MM.1S (cell line): Measurements from ENCODE around the gene ITGB6.
"Not testable (repeated sequence)": the region's sequence is repeated elsewhere in the genome, so short reads cannot be mapped to it uniquely, and the experiment has no call there.

Experiments
- DNase-seq: peaks from one replicate; pipeline ENCODE4 v3.0.0-alpha.2; 2015
- H2AFZ ChIP-seq: fragments of 300-600 bp; sonication (generic); 2 replicates; pipeline ENCODE4 v1.6.0; 2016; ENCODE audit warnings: antibody characterized with exemption, low read length
- H3F3A ChIP-seq: fragments of 300-600 bp; sonication (generic); 2 replicates; pipeline ENCODE4 v1.6.1; 2016; ENCODE audit warnings: mild to moderate bottlenecking, antibody characterized with exemption, low read length, moderate library complexity, mixed read lengths; ENCODE audit not compliant: insufficient read depth
- H3K27ac ChIP-seq: fragments of 300-600 bp; sonication (generic); 2 replicates; pipeline ENCODE4 v1.5.1; 2016; ENCODE audit warnings: mild to moderate bottlenecking, low read length
- H3K27me3 ChIP-seq: fragments of 300-600 bp; sonication (generic); replicated peaks from 2 replicates; pipeline ENCODE4 v1.6.0; 2016; ENCODE audit warnings: low read length; ENCODE audit not compliant: insufficient read depth
- H3K36me3 ChIP-seq: fragments of 300-600 bp; sonication (generic); replicated peaks from 2 replicates; pipeline ENCODE4 v1.6.1; 2016; ENCODE audit warnings: mild to moderate bottlenecking, low read length, mixed read lengths; ENCODE audit not compliant: insufficient read depth
- H3K4me1 ChIP-seq: fragments of 300-600 bp; sonication (generic); 2 replicates; pipeline ENCODE4 v1.6.1; 2016; ENCODE audit warnings: low read length, mixed read lengths
- H3K4me2 ChIP-seq: fragments of 300-600 bp; sonication (generic); 2 replicates; pipeline ENCODE4 v1.6.0; 2016; ENCODE audit warnings: low read depth, low read length
- H3K4me3 ChIP-seq: fragments of 300-600 bp; sonication (generic); 2 replicates; pipeline ENCODE4 v1.5.1; 2016; ENCODE audit warnings: low read length, mixed read lengths
- H3K79me2 ChIP-seq: fragments of 300-600 bp; sonication (generic); 2 replicates; pipeline ENCODE4 v1.6.1; 2016; ENCODE audit warnings: mixed run types, low read length, mixed read lengths
- H3K9ac ChIP-seq: fragments of 300-600 bp; sonication (generic); 2 replicates; pipeline ENCODE4 v1.6.1; 2016; ENCODE audit warnings: low read length, mixed read lengths
- H3K9me2 ChIP-seq: fragments of 300-600 bp; sonication (generic); replicated peaks from 2 replicates; pipeline ENCODE4 v1.6.1; 2016; ENCODE audit warnings: mild to moderate bottlenecking, low read length, mixed read lengths; ENCODE audit not compliant: insufficient read depth
- H3K9me3 ChIP-seq: fragments of 300-600 bp; sonication (generic); replicated peaks from 2 replicates; pipeline ENCODE4 v1.6.1; 2016; ENCODE audit warnings: mild to moderate bottlenecking, low read length, mixed read lengths; ENCODE audit not compliant: insufficient read depth
- H4K20me1 ChIP-seq: fragments of 300-600 bp; sonication (generic); 2 replicates; pipeline ENCODE4 v1.6.1; 2016; ENCODE audit warnings: mild to moderate bottlenecking, low read length, moderate library complexity, mixed read lengths; ENCODE audit not compliant: insufficient read depth
- EZH2 ChIP-seq: fragments of 300-600 bp; sonication (generic); optimal IDR thresholded peaks from 2 replicates; pipeline ENCODE3; 2017; ENCODE audit warnings: low read depth, mild to moderate bottlenecking, antibody characterized with exemption, low read length, mixed read lengths
- EZH2phosphoT487 ChIP-seq: fragments of 300-600 bp; sonication (generic); IDR thresholded peaks from 2 replicates; pipeline ENCODE4 v1.6.1; 2018; ENCODE audit warnings: antibody characterized with exemption, low read length
- TF ChIP-seq, protein P1 (sequence below): fragments of 300-600 bp; sonication (generic); IDR thresholded peaks from 2 replicates; pipeline ENCODE4 v1.5.1; 2016; ENCODE audit warnings: antibody characterized with exemption, low read length, mixed read lengths

Gene ITGB6

DNA sequence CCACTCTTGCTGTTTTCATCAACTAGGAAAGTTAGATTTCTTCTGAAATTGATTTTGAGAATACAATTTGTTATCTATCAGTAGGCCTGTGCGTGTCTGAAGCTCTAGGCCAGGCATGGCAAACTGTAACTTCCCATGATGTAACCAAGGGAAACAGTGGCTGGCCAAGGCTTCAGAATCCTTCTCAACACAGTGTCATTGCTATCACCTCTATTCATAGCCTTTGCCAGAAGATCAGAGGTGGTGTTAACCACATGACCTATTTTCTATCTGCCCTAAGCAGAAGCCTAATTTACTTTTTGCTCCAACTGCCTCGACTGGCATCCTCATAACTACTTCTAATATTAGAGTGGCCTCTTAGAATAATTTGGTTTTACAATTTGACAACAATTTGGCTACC, 2.5 kb downstream of the ITGB6 start:
- Histone ChIP-seq H4K20me1 (no peaks in the 10 kb centered on the region), H3K9me3 (no peaks in the 10 kb centered on the region), H3F3A (no peaks in the 10 kb centered on the region), H3K4me3 (no peak overlapping the region), H3K79me2 (no peaks in the 10 kb centered on the region), H3K4me2 (no peak overlapping the region), H2AFZ (no peak overlapping the region), H3K27me3 (no peaks in the 10 kb centered on the region), H3K9me2 (no peaks in the 10 kb centered on the region), H3K36me3 (no peaks in the 10 kb centered on the region), H3K4me1 (peaks cover 14% of the 10 kb centered on the region; the same call in 1 of the 2 replicates), H3K27ac (no peak overlapping the region), H3K9ac (no peak overlapping the region)
- no peak for DNase-seq
- TF ChIP-seq, protein P1, sequence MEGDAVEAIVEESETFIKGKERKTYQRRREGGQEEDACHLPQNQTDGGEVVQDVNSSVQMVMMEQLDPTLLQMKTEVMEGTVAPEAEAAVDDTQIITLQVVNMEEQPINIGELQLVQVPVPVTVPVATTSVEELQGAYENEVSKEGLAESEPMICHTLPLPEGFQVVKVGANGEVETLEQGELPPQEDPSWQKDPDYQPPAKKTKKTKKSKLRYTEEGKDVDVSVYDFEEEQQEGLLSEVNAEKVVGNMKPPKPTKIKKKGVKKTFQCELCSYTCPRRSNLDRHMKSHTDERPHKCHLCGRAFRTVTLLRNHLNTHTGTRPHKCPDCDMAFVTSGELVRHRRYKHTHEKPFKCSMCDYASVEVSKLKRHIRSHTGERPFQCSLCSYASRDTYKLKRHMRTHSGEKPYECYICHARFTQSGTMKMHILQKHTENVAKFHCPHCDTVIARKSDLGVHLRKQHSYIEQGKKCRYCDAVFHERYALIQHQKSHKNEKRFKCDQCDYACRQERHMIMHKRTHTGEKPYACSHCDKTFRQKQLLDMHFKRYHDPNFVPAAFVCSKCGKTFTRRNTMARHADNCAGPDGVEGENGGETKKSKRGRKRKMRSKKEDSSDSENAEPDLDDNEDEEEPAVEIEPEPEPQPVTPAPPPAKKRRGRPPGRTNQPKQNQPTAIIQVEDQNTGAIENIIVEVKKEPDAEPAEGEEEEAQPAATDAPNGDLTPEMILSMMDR = no peak
- no peak for TF ChIP-seq EZH2phosphoT487
- TF ChIP-seq EZH2 = no peak

DNA sequence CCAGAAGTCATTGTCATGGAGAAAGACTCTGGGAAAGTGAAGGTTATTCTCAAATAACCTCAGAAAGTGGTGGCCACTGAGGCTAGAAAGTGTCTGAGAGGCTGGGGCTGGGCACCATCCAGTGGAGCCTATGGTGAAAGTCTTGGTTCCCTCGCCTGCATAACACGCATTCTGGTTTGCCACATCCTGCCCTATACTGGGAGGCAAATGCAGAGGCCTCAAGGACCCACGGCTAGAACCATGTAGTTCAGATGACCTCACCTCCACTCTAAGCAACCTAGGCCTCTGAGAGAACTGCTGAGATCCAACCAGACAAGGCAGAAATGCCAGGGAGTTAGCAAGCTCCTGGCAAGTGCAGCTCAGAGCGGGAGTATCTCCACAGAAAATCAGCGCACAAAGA, 5.1 kb downstream of the ITGB6 start:
- Histone ChIP-seq H2AFZ (no peak overlapping the region), H3K9me2 (no peaks in the 10 kb centered on the region), H3K27ac (no peak overlapping the region), H3K36me3 (no peaks in the 10 kb centered on the region), H3K9ac (no peak overlapping the region), H3K27me3 (no peaks in the 10 kb centered on the region), H3K4me1 (no peaks in the 10 kb centered on the region), H3F3A (no peaks in the 10 kb centered on the region), H4K20me1 (no peaks in the 10 kb centered on the region), H3K4me2 (no peak overlapping the region), H3K9me3 (no peaks in the 10 kb centered on the region), H3K4me3 (no peak overlapping the region), H3K79me2 (no peaks in the 10 kb centered on the region)
- DNase-seq = no peak
- TF ChIP-seq EZH2phosphoT487 (no peak), EZH2 (no peak)
- TF ChIP-seq, protein P1 = no peak

DNA sequence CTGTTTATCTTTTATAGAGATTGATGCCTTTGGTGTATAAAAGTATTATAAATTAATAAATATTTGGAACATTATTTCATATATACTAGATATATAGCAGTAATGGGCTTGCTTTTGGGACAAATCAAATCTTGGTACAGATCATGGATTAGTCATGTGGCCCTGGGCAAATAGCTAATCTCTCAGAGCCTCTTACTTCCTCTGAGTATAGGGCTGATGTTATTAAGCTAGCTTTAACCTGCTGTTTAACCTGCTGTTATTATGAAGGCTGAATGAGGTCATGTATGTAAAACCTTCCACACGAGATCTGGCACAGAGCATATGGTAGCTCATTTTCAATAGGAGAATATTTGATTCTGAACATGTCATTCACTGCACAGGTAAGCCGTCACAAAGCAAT, 5.7 kb downstream of the ITGB6 start:
- H3K4me2 ChIP-seq = no peak overlapping the region
- TF ChIP-seq EZH2phosphoT487 = no peak
- no peak for TF ChIP-seq EZH2
- TF ChIP-seq, protein P1 = no peak
- H2AFZ ChIP-seq = no peak overlapping the region
- no peak overlapping the region for H3K27ac ChIP-seq
- H3K9me3 ChIP-seq = no peaks in the 10 kb centered on the region
- no peaks in the 10 kb centered on the region for H3F3A ChIP-seq
- H4K20me1 ChIP-seq = no peaks in the 10 kb centered on the region
- no peak overlapping the region for H3K4me3 ChIP-seq
- H3K36me3 ChIP-seq = no peaks in the 10 kb centered on the region
- DNase-seq = no peak
- H3K79me2 ChIP-seq = no peaks in the 10 kb centered on the region
- no peaks in the 10 kb centered on the region for H3K9me2 ChIP-seq
- no peak overlapping the region for H3K9ac ChIP-seq
- H3K4me1 ChIP-seq = no peaks in the 10 kb centered on the region
- no peaks in the 10 kb centered on the region for H3K27me3 ChIP-seq

DNA sequence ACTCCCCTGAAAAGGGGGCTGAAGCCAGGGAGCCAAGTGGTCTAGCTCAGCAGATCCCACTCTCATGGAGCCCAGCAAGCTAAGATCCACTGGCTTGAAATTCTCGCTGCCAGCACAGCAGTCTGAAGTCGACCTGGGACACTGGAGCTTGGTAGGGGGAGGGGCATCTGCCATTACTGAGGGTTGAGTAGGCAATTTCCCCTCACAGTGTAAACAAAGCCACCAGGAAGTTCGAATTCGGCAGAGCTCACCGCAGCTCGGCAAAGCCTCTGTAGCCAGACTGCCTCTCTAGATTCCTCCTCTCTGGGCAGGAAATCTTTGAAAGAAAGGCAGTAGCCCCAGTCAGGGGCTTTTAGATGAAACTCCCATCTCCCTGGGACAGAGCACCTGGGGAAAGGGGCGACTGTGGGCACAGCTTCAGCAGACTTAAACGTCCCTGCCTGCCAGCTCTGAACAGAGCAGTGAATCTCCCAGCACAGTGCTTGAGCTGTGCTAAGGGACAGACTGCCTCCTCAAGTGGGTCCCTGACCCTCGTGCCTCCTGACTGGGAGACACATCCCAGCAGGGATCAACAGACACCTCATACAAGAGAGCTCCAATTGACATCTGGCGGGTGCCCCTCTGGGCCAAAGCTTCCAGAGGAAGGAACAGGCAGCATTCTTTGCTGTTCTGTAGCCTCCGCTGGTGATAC, 18.8 kb downstream of the ITGB6 start:
- H3K4me2 ChIP-seq = not testable (repeated sequence)

DNA sequence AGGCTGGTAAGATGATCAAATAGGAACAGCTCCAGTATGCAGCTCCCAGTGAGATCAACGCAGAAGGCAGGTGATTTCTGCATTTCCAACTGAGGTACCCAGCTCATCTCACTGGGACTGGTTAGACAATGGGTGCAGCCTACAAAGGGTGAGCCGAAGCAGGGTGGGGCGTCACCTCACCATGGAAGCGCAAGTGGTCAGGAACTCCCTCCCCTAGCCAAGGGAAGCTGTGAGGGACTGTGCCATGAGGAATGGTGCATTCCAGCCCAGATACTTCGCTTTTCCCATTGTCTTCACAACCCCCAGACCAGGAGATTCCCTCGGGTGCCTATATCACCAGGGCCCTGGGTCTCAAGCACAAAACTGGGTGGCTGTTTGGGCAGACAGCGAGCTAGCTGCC, 19.4 kb downstream of the ITGB6 start:
- not testable (repeated sequence) for DNase-seq, H3K9ac ChIP-seq, H3K9me3 ChIP-seq, H3K4me2 ChIP-seq, H2AFZ ChIP-seq, H3K9me2 ChIP-seq, H4K20me1 ChIP-seq, H3F3A ChIP-seq, H3K79me2 ChIP-seq, H3K36me3 ChIP-seq, H3K27me3 ChIP-seq, H3K4me3 ChIP-seq, H3K4me1 ChIP-seq, H3K27ac ChIP-seq

More for the DNA sequence above, 18.8 kb downstream of the ITGB6 start:
- not testable (repeated sequence) for H3K4me1 ChIP-seq, H3K4me3 ChIP-seq, H3K79me2 ChIP-seq, H3F3A ChIP-seq, H3K27ac ChIP-seq, H3K9ac ChIP-seq, H3K36me3 ChIP-seq, DNase-seq, H2AFZ ChIP-seq, H3K9me2 ChIP-seq, H3K9me3 ChIP-seq, H3K27me3 ChIP-seq, H4K20me1 ChIP-seq
